ENCODE measurements around the gene NYAP1.
"Not testable (repeated sequence)": the region's sequence is repeated elsewhere in the genome, so short reads cannot be mapped to it uniquely, and the experiment has no call there.

The NYAP1 gene

DNA sequence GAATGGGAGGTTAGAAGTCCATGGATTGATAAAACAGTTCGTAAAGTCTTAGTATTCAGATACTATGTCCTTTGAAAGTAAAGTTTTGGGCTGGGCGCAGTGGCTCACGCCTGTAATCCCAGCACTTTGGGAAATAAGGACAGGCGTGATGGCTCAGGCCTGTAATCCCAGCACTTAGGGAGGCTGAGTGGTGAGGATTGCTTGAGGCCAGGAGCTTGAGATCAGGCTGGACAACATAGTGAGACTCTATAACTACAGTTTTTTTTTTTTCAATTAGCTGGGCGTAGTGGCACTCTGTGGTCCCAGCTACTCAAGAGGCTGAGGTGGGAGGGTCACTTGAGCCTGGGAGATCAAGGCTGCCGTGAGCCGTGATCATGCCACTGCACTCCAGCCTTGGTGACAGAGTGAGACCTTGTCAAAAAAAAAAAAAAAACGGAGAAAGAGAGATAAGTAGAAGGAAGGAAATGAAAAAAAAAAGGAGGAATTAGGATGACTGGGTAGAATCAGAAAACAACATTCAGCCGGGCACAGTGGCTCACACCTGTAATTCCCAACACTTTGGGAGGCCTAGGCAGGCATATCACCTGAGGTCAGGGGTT is 29.6 kb downstream of the NYAP1 start:
- no peak for DNase-seq (ENCODE audit: low spot score)

DNA sequence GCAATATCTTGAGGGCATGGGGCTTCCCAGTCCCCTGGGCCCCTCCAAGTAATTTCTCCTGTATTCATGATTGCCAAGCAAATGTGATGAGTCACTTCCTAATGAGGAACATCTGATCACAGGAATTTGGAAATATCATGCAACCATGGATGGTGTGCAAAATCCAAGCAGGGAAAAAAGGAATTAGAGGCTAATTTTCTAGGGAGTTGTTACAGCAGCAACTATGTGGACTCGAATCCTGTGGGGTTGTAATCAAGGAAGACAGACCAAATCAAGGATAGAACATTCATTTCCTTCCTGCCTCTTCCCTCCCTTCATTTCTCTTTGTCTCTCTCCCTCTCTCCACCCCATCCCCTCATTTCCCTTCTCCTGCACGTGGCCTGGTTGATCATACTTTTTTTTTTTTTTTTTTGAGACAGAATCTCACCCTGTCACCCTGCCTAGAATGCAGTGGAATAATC is 31.4 kb downstream of the NYAP1 start:
- DNase-seq (ENCODE audit: low spot score): peak; percentile 48

DNA sequence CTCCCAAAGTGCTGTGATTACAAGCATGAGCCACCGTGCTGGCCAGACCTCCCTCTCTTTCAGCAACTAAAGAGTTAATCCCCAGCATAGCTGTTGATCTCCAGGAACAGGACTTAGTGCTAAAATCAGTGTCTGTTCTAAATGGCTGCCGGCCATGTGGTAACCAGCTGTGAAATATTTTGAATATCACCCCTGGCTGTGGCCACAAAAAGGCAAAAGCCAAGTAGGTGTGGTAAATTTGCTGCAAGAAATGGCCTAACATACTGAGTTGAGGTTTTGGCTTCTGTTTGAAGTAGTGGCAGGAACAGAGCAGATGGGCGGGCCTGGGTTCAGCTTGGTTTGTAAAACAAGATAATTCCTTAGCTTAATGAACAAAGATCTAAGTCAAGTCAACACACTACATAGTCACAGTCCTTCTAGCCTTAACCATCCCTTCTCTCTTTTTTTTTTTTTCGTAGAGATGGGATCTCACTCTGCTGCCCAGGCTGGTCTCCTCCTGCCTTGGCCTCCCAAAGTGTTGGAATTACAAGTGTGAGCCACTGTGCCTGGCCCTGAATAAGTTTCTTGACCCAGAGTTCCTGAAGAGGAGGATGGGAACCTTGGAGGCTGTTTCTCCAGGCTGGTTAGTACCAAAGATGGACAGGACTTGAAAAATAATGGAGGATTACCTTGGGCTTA is 32.5 kb downstream of the NYAP1 start:
- peak; percentile 69 for DNase-seq (ENCODE audit: low spot score)

DNA sequence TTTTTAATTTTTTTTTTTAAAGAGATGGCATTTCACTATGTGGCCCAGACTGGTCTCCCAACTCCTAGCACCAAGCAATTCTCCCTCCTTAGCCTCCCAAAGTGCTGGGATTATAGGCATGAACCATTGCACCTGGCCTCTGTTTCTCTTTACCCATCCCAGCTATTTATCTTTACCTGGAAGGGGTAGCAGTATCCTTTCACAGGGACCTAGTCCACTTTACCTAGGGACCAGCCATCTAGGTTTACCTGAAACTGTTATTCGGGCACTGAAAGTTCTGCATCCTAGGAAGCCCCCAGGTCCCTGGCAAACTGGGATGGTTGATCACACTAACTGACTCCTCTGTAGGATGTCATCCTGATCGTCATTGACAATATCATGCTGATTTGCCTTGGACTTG is 33.6 kb downstream of the NYAP1 start:
- DNase-seq (ENCODE audit: low spot score): no peak

DNA sequence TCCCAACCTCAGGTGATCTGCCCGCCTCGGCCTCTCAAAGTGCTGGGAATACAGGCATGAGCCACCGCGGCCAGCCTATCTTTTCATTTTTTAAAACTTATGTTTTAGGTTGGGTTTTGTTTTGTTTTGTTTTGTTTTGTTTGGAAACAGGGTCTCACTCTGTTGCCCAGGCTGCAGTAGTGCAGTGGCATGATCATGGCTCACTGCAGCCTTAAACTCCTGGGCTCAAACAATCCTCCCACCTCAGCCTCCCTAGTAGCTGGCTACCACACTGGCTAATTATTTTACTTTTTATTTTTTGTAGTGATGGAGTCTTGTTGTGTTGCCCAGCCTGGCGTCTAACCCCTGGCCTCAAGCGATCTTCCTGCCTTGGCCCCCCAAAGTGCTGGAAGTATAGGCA is 35.9 kb downstream of the NYAP1 start:
- no peak for DNase-seq (ENCODE audit: low spot score)

DNA sequence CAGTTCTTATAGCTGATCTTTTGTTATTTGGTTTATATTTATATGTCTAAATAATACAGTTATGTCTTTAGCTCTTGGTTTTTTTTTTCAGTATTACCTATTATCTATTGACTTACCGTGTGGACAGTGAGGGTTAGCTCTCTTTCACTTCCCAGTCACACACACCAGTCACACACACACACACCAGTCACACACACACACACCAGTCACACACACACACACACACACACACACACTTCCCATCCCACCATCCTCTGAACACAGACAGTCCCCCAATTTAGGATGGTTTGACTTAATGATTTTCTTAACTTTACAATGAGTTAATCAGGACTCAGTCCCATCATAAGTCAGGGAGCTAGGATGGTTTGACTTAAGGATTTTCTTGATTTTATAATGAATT is 36.4 kb downstream of the NYAP1 start:
- DNase-seq (ENCODE audit: low spot score): no peak

DNA sequence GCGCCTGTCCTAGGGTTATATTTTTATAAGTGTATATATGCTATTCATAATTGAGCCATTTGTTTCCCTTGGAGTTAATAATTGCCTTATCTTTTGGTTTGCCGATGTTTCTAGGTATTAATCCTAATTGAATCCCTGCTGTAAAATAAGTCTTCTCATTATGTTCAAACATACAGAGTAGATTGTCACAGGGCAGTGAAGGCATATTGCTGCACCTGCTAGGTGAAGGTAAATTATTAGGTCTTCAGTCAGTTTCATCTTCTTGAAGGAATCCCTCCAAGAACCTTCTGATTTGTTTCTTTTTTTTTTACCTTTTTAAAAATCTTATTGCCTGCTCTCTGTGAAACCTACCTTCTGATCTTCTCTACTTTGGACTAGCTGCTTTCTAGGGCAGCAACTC is 37.3 kb downstream of the NYAP1 start:
- no peak for DNase-seq (ENCODE audit: low spot score)

DNA sequence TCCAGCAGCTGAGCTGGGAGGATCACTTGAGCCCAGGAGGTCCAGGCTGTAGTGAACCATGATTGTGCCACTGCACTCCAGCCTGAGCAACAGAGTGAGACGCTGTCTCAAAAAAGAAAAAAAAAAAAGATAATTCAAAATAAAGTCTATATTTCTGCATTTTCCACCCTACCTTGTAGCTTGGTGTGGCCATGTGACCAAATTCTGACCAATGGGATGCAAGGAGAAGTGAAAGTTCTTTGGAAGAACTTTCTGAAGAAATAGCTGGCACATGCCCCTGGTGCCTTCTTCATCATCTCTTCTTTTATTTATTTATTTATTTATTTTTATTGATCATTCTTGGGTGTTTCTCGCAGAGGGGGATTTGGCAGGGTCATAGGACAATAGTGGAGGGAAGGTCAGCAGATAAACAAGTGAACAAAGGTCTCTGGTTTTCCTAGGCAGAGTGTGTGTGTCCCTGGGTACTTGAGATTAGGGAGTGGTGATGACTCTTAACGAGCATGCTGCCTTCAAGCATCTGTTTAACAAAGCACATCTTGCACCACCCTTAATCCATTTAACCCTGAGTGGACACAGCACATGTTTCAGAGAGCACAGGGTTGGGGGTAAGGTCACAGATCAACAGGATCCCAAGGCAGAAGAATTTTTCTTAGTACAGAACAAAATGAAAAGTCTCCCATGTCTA is 38.3 kb downstream of the NYAP1 start:
- DNase-seq (ENCODE audit: low spot score): not testable (repeated sequence)

DNA sequence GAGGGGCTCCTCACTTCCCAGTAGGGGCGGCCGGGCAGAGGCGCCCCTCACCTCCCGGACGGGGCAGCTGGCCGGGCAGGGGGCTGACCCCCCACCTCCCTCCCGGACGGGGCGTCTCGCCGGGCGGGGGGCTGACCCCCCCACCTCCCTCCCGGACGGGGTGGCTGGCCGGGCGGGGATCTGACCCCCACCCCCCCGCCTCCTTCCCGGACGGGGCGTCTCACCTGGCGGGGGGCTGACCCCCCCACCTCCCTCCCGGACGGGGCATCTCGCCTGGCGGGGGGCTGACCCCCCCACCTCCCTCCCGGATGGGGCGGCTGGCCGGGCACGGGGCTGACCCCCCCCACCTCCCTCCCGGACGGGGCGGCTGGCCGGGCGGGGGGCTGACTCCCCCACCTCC is 39.5 kb downstream of the NYAP1 start:
- DNase-seq (ENCODE audit: low spot score): not testable (repeated sequence)

DNA sequence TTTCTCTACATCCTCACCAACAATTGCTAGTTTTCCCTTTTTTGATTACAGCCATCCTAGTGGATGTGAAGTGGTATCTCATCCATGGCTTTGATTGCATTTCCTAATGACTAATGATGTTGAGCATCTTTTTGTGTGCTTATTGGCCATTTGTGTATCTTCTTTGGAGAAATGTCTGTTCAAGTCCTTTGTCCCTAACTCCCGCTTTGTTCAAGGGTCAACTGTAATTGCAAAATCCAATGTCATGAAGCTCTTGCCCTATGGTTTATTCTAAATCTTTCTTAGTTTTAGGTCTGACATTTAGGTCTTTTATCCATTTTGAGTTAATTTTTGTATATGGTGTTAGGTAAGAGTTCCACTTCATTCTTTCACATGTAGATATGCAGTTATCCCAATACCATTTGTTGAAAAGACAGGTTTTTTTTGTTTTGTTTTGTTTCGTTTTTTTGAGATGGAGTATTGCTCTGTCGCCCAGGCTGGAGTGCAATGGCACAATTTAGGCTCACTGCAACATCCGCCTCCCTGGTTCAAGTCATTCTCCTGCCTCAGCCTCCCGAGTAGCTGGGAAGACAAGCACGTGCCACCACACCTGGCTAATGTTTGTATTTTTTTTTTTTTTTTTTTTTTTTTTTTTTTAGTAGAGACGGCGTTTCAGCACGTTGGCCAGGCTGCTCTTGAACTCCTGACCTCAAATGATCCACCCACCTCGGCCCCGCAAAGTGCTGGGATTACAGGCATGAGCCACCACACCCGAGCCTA is 44.6 kb downstream of the NYAP1 start:
- not testable (repeated sequence) for DNase-seq (ENCODE audit: low spot score)

DNA sequence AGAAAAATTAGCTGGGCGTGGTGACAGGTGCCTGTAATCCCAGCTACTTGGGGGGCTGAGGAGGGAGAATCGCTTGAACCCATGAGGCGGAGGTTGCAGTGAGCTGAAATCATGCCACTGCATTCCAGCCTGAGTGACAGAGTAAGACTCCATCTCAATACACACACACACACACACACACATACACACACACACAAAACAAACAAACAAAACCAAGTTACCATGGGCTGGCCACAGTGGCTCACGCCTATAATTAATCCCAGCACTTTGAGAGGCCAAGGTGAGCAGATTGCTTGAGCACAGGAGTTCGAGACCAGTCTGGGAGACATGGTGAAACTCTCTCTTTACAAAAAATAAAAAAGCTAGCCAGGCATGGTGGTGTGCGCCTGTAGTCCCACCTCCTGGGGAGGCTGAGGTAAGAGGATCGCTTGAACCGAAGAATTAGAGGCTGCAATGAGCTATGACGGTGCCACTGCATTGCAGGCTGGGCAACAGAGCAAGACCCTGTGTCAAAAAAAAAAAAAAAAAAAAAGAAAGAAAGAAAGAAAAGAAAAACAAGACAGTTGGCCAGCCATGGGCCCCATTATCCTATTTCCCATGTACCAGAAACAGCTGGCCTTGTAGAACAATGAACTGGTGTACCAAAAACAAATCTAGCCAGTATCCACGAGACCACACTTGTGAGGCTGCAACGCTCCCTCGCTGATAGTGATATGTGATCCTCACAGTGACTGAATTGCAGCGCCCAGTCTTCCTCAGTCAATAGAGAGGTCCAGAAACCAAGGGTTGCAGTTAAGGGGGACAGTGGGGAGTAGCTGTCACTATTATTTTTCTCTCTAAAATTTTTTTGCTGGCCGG is 48.7 kb downstream of the NYAP1 start:
- no peak for DNase-seq (ENCODE audit: low spot score)

DNA sequence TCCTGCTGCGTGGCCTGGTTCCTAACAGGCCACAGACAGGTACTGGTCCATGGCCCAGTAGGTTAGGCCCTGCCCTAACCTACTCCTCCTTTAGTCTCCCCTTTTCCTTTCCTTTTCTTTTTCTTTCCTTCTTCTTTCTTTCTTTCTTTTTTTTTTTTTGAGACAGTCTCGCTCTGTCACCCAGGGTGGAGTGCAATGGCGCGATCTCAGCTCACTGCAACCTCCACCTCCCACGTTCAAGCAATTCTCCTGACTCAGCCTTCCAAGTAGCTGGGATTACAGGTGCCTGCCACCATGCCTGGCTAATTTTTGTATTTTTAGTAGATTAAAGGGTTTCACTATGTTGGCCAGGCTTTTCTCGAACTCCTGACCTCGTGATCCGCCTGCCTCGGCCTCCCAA is 52.3 kb downstream of the NYAP1 start:
- DNase-seq (ENCODE audit: low spot score): not testable (repeated sequence)

DNA sequence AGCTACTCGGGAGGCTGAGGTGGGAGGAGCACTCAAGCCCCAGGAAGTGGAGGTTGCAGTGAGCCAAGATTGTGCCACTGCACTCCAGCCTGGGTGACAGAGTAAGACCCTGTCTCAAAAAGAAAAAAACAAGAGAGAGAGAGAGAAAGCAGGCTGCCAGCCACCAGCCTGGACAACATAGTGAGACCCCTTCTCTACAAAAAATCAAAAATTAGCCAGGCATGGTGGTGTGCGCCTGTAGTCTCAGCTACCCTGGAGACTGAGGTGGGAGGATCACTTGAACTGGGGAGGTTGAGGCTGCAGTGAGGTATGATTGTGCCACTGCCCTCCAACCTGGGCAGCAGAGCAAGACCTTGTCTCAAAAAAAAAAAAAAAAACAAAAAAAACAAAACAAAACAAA is 53.0 kb downstream of the NYAP1 start:
- not testable (repeated sequence) for DNase-seq (ENCODE audit: low spot score)

DNA sequence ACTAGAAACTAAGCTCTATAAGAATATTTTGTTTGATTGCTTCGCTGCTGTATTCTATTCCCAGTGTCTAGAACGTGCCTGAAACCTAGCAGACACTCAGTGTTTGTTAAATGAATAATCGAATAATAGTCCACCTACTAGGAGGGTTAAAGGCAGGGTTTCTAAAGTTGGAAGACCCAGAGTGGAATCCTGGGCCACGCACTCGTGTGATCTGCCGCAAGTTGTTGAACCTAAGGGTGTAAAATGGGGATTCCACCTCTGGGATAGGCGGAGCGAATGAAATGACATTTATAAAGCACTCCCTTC is 54.6 kb downstream of the NYAP1 start:
- DNase-seq (ENCODE audit: low spot score): no peak

DNA sequence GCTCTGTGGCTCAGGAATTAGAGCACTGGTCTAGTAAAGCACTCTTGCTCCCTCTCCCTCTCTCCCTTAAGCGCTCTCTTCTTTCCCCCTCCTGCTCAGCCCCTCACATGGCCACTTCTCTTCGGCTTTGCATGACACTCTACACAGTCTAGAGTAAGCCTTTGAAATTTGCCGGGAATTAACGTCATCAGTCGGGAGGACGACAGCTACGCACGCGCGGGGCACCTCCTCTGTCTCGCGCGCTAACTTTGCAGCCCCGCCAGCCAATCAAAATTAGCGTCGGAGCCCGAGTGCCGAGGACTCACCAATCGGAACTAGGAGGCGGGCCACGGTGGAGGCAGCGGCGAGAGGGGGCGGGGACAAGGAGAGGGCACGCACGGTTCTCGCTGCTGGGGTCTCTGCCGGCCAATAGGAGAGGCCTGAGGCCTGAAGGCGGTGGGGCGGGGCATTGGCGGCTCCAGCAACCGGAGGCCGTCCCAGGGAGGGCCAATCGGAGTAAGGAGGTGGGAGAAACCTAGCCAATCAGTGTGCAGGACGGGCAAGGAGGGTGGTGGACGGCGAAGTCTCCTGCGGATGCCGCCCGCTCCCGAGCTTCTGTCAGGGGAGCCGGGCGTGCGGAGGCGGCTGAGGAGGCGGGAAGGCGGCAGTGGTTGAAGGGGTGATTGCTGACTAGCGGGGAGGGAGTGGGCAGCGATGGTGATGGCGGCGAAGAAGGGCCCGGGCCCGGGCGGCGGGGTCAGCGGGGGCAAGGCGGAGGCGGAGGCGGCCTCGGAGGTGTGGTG is 55.1 kb downstream of the NYAP1 start, which contains the start of gene AGFG2:
TSS of gene AGFG2 (plus strand) at position 550 of the 782 bp plus-strand sequence. CDS start at position 694, 144 bp downstream.
- DNase-seq (ENCODE audit: low spot score): peak; percentile 100

DNA sequence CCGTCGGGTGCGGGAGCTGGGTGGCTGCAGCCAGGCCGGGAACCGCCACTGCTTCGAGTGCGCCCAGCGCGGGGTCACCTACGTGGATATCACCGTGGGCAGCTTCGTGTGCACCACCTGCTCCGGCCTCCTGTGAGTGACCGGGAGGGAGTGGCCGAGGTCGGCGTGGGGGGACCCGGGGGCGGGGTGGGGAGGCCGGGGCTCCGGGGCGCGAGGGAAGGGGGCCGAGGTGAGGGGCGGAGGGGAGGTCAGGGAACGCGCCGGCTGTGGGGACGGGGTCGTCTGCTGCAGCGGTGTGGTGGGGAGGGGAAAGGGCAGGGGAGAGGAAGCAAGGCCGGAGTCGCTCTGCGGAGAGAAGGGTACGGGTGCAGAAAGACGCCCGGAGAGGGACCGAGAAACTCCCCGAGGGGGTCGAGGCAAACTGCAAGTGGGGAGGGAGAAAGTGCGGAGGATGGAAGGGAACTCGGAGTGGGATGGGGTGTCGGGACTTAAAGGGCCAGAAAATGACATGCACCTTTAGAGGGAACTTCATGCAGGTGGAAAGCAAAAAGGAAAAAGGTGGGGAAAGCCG is 55.8 kb downstream of the NYAP1 start:
- DNase-seq (ENCODE audit: low spot score): no peak

DNA sequence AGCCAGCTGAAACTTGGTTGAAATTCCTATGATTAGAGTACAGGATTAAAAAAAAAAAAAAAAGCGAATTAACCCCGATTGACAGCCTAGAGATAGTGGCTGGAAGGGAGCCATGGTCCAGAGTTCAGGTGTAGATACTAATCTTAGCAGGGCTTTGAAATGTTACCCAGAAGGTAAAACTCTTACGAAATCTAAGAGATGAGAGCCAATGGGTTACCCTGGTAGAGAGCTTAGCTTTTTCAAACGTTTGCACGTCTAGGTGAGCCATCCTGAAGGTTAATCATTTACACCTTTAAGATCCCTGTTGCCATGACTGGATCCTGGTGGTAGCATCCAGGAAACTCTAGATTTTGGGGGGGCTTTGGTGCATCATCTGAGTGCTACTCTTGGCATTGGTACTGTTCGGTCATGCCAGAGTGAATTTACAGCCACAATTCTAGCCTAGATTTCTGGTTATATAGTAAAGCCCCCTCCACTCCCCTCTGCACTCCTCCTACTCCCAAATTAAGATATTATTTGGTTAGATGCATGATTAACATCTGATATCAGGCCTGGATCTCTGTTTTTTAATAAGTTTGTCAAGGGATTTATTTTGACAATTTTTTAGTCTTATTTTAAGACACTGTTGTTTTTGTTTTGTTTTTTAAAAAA is 56.5 kb downstream of the NYAP1 start:
- DNase-seq (ENCODE audit: low spot score): no peak

DNA sequence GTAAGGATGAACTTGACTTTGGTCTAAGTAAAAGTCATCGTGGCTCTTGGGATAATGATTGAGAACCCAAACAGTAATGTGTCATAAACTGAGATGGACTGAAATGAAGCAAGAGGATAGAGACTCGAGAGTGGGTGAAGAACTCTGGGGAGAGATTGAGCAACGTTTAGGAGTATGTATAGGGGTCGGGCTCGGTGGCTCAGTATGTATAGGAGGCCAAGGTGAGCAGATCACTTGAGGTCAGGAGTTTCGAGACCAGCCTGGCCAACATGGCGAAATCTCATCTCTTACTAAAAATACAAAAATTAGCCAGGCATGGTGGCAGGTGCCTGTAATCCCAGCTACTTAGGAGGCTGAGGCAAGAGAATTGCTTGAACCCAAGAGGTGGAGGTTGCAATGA is 57.6 kb downstream of the NYAP1 start:
- DNase-seq (ENCODE audit: low spot score): not testable (repeated sequence)

DNA sequence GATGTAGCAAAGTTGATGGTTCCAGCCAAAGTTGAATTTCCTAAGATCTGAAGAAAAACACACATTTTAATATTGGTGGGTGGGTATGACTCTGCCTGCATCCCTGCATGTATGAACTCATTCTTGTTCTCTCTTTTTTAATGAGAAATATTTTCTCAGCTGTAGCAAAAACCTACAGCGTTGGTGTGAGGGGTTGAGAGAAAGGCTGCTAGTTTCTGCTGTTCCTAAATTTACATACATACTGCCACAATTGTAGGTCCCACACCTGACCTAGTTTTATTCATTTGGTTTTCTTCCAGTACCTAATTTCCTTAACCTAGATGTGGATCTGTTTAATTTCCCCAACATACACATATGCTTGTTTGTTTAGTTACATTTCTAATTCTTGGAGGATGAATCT is 59.9 kb downstream of the NYAP1 start:
- DNase-seq (ENCODE audit: low spot score): no peak

DNA sequence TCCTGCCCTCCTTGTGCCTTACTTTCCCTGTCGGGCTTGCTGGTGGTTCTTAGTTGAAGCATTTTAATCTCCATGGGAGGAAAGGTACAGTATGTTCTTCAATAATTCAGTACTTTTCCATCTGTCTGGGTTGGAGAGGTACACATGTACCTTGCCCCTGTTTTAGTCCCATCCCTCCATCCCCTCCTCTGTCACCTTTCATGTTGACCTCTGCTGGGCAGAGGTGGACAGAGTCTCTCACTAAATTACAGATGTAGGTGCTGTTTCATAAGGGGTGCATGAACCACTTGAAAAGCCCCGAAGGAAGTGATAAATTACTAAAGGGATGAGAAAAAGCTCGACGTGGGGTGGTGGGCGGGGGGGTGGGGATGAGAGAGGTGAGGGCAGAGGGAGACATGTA is 60.7 kb downstream of the NYAP1 start:
- no peak for DNase-seq (ENCODE audit: low spot score)

Measured in AG08396 (cell line).